ENCODE results near the gene GFRA4.

GFRA4 gene

GRCh38 chr20:3653921-3654320, 9.3 kb downstream of the GFRA4 start:
- DNase-seq (ENCODE audit: low read depth in 2 of 2) = no peak

GRCh38 chr20:3652676-3653596, 10.3 kb downstream of the GFRA4 start:
- no peak for DNase-seq (ENCODE audit: low read depth in 2 of 2)

GRCh38 chr20:3652221-3652620, 11.0 kb downstream of the GFRA4 start:
- DNase-seq (ENCODE audit: low read depth in 2 of 2) = no peak

- DNase-seq (ENCODE audit: low read depth in 2 of 2) = no peak
Observed at GRCh38 chr20:3651204-3651962, 11.8 kb downstream of the GFRA4 start.

- DNase-seq (ENCODE audit: low read depth in 2 of 2) = no peak
Observed at GRCh38 chr20:3648951-3649350, 14.2 kb downstream of the GFRA4 start.

GRCh38 chr20:3647473-3647872, 15.7 kb downstream of the GFRA4 start:
- no peak for DNase-seq (ENCODE audit: low read depth in 2 of 2)

- no peak for DNase-seq (ENCODE audit: low read depth in 2 of 2)
Observed at GRCh38 chr20:3646651-3647050, 16.5 kb downstream of the GFRA4 start.

GRCh38 chr20:3646067-3646440, 17.1 kb downstream of the GFRA4 start:
- no peak for DNase-seq (ENCODE audit: low read depth in 2 of 2)

GRCh38 chr20:3645309-3646066, 17.7 kb downstream of the GFRA4 start:
- DNase-seq (ENCODE audit: low read depth in 2 of 2) = no peak

GRCh38 chr20:3640259-3640658, 22.9 kb downstream of the GFRA4 start:
- DNase-seq (ENCODE audit: low read depth in 2 of 2) = no peak

GRCh38 chr20:3635346-3635745, 27.9 kb downstream of the GFRA4 start:
- DNase-seq (ENCODE audit: low read depth in 2 of 2) = no peak

- DNase-seq (ENCODE audit: low read depth in 2 of 2) = no peak
Observed at GRCh38 chr20:3633913-3634478, 29.2 kb downstream of the GFRA4 start.

- no peak for DNase-seq (ENCODE audit: low read depth in 2 of 2)
Observed at GRCh38 chr20:3632311-3633004, 30.7 kb downstream of the GFRA4 start.

GRCh38 chr20:3631534-3631933, 31.7 kb downstream of the GFRA4 start:
- no peak for DNase-seq (ENCODE audit: low read depth in 2 of 2)

- DNase-seq (ENCODE audit: low read depth in 2 of 2) = no peak
Observed at GRCh38 chr20:3630429-3630828, 32.8 kb downstream of the GFRA4 start.

GRCh38 chr20:3629893-3630292, 33.3 kb downstream of the GFRA4 start:
- DNase-seq (ENCODE audit: low read depth in 2 of 2) = no peak

- DNase-seq (ENCODE audit: low read depth in 2 of 2) = no peak
Observed at GRCh38 chr20:3628502-3629314, 34.5 kb downstream of the GFRA4 start.

GRCh38 chr20:3627476-3627875, 35.7 kb downstream of the GFRA4 start:
- no peak for DNase-seq (ENCODE audit: low read depth in 2 of 2)

GRCh38 chr20:3622406-3622805, 40.8 kb downstream of the GFRA4 start:
- no peak for DNase-seq (ENCODE audit: low read depth in 2 of 2)

- DNase-seq (ENCODE audit: low read depth in 2 of 2) = no peak
Observed at GRCh38 chr20:3621111-3621510, 42.1 kb downstream of the GFRA4 start.

Measured in fibroblast of skin of left quadriceps (primary cell).